HG03432 (cell line): ENCODE data around the gene FAM90A26.
"Not testable (repeated sequence)": the region's sequence is repeated elsewhere in the genome, so short reads cannot be mapped to it uniquely, and the experiment has no call there.

Source experiments
- ATAC-seq: cut with Tn5 transposase; IDR thresholded peaks from one replicate; pipeline ENCODE4 v1.9.1; 2021; ENCODE audit warnings: mild to moderate bottlenecking, moderate library complexity; ENCODE audit not compliant: unreplicated experiment

The FAM90A26 gene, protein sequence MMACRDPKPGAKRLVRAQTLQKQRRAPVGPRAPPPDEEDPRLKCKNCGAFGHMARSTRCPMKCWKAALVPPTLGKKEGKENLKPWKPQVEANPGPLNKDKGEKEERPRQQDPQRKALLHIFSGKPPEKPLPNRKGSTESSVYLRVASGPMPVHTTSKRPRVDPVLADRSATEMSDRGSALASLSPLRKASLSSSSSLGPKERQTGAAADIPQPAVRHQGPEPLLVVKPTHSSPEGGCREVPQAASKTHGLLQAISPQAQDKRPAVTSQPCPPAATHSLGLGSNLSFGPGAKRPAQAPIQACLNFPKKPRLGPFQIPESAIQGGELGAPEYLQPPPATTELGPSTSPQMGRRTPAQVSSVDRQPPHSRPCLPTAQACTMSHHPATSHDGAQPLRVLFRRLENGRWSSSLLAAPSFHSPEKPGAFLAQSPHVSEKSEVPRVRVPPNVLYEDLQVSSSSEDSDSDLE

GRCh38 chr4:9169791-9170459 lies at the start of gene FAM90A26:
FAM90A26 (plus strand) TSS chr4:9170409; CDS start chr4:9173173, 2,764 bp downstream.
- not testable (repeated sequence) for ATAC-seq

GRCh38 chr4:9122711-9123110 lies 47.5 kb upstream of the FAM90A26 start:
- not testable (repeated sequence) for ATAC-seq

GRCh38 chr4:9123572-9124007 lies 46.6 kb upstream of the FAM90A26 start:
- not testable (repeated sequence) for ATAC-seq

- not testable (repeated sequence) for ATAC-seq
Measured at GRCh38 chr4:9125601-9126161, 44.5 kb upstream of the FAM90A26 start.

DNA sequence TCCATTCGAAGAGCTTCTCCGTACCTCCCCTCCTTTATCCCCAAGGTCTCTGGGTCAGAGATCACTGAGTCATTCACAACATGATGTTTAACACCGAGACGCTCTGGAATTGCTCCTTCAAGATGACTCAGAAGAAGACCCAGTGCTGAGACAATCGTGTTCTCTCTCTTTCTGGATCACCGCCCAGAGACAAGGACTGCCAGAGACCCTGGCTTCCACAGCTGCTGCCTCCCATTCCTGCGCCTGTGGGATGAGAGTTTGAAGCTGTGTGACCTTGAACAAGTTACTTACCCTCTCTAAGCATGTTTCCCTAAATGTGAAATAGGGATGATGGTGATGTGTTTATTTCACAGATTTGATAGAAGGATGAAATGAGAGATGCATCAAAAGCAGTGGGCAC lies 38.8 kb upstream of the FAM90A26 start:
- ATAC-seq, result not testable (repeated sequence)

DNA sequence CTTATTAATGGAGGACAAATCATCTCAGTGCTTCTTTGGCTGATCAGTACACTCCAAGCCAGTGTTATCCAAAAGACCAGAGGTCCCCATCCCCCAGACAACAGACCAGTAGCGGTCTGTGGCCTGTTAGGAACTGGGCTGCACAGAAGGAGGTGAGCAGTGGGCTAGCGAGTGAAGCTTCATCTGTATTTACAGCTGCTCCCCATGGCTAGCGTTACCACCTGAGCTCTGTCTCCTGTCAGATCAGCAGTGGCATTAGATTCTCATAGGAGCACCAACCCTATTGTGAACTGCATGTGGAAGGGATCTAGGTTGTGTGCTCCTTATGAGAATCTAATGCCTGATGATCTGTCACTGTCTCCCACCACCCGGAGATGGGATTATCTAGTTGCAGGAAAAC lies 37.4 kb upstream of the FAM90A26 start:
- ATAC-seq, result not testable (repeated sequence)

- not testable (repeated sequence) for ATAC-seq
Measured at GRCh38 chr4:9134011-9134410, 36.2 kb upstream of the FAM90A26 start.

DNA sequence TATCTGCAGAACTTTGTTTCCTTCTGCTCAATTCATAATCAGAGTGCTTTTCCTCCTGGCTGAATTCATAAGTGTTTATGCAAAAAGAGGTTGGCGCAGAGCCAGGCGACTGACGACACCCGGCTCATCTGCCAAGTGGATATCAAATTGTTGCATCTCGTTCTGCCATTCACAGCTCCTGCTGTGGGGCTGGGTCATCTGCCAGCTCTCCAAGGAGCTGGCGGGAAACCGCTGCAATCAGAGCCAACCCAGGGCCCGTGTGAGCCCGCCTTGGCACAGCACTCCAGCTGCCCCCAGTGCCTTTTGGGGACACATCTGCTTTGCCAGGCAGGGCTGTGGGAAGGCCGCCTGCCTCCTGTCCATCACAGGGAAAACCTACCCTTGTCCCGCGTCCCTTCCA lies 35.7 kb upstream of the FAM90A26 start:
- not testable (repeated sequence) for ATAC-seq

- ATAC-seq, result not testable (repeated sequence)
Measured at GRCh38 chr4:9141050-9141449, 29.2 kb upstream of the FAM90A26 start.

GRCh38 chr4:9142786-9143185 lies 27.4 kb upstream of the FAM90A26 start:
- not testable (repeated sequence) for ATAC-seq

- no peak for ATAC-seq
Measured at GRCh38 chr4:9143421-9144080, 26.7 kb upstream of the FAM90A26 start.

DNA sequence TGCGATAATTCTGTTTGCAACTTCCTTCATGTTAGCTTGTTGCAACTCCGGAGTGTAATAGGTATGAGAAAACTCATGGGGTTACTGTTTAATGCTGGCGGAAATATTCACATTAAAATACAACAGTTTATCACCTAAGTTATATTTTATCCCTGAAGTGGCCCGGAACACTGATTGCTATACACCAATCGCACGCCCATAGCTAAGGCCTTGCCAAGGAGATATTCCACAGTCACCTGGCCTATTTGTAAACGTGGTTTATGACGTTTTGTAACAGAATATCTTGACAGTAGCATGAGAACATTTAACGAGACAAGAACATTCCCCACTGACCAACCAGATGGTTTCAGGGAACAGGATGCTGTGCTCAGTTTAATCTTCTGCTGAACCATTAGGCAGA lies 23.2 kb upstream of the FAM90A26 start:
- no peak for ATAC-seq

- not testable (repeated sequence) for ATAC-seq
Measured at GRCh38 chr4:9147368-9147767, 22.8 kb upstream of the FAM90A26 start.

- not testable (repeated sequence) for ATAC-seq
Measured at GRCh38 chr4:9148611-9149409, 21.4 kb upstream of the FAM90A26 start.

DNA sequence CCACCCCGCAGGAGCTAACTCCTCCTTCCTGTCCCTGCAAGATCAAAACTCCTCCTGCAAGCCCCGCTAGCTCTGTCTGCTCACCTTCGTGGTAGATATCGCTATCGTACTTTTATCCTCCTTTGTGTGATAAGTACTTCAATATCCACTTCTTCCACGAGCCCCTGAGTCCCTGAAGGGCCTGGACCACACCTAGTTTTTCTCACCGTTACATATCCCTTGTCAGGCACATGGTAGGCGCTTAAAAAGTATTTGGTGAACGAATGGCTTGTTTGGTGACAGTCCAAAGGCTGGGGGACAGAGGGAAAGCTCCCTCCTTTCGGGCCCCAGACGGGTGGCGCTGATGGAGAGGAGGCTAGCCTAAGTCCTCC lies 18.4 kb upstream of the FAM90A26 start:
- not testable (repeated sequence) for ATAC-seq

GRCh38 chr4:9152180-9153007 lies 17.8 kb upstream of the FAM90A26 start:
- not testable (repeated sequence) for ATAC-seq

DNA sequence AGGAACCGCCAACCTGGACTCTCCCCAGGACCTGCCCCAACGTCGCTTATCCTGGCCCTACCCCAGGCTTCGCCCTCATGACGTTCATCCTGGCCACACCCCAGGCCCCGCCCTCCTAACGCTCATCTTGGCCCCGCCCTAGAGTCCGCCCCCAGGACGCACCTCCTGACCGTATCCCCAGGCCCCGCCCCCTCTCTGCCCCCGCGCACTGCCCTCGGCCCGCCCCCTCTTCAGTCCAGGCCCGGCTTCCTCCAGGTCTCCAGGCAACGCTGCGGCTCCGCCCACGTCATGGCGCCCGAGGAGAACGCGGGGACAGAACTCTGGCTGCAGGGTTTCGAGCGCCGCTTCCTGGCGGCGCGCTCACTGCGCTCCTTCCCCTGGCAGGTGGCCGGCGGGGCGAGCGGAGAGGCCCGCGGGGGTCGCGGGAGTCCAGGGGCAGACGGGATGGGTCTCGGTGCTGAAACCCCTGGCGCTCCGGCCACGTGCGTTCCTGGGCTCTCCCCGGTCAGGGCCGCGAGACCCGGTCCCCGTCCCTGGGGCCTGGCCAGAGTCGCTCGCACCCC lies 17.1 kb upstream of the FAM90A26 start:
- peak; percentile 79 for ATAC-seq

DNA sequence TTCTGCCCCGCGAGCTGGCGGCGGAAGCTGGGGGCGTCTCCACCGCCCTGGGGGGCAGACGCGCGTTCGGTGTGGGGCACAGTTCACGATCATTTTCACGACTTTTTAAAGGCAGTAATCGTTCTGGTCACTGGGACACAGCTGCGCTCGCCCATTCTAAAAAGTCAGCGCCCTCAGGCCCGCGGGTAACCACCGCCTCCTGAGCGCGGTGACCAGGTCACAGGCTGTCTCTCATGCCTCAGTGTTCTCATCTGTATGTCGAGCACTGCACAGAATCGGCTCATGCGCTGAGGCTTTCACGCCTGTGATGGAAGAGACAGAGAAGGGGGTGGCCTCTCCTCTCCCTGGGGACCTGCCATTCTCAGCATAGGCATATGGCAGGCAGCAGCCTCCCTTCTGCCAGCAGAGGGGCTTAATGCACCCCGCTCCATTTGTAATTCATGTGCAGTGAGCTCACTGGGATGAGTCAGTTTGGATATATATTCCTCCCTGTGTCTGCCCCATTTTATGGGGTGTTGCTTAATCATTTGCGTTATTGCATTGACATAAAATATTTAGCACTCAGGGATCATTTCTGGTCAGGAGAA lies 16.5 kb upstream of the FAM90A26 start:
- not testable (repeated sequence) for ATAC-seq
